HG02678 (cell line): Measurements from ENCODE around the gene ZNF775.
A peak's percentile ranks its signal among the peaks of the same experiment; 100 is the strongest.

Experiments used
- ATAC-seq: cut with Tn5 transposase; IDR thresholded peaks from one replicate; pipeline ENCODE4 v1.9.1; 2021; ENCODE audit warnings: mild to moderate bottlenecking, moderate library complexity; ENCODE audit not compliant: unreplicated experiment

Gene ZNF775

GRCh38 chr7:150368096-150368883 is 10.8 kb upstream of the ZNF775 start, which contains the start of gene REPIN1:
Gene REPIN1 (plus strand): TSS chr7:150368822. CDS start chr7:150369712, 890 bp downstream.
- peak; percentile 55 for ATAC-seq

DNA sequence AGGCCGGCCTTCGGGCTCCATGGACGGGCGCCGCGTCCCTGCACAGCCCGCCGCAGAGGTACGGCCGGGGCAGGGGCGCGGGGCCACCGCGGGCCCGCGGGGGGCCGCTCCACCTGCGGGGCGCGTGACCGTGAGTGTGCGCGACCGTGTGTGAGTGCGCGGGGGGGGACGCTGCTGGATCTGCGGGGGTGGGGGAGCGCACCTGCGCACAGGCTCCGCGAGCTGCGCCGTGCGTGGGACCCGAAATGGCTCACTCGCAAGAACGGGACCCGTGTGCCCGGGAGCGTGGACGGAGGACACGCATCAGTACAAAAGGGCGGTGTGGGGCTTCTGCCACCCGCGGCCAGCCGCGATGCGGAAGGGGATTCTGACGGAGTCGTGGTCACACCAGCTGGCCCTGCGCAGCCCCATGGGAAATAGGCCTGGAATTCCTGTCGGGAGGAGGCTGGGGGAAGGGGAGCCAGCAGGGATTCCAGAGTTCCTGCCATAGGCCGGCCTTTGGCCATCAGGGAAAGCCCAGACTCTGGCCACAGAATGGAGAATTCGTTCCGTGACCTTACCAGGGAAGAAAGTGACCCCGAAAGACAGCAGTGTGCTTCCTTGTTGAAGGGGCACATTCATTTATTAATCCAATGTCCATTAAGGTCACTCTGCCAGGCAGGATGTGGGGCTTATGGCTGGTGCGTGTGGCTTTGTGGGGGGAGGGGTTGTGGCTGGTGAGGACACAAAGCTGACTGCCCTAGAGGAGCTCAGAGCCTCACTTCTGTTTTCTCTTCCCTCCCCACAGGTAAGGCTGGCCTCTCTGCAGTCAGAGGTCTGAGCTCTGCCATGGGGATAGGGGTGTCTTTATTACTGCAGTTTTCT is 10.0 kb upstream of the ZNF775 start:
- peak; percentile 45 for ATAC-seq

- no peak for ATAC-seq
Measured at GRCh38 chr7:150369748-150370501, 9.2 kb upstream of the ZNF775 start.

DNA sequence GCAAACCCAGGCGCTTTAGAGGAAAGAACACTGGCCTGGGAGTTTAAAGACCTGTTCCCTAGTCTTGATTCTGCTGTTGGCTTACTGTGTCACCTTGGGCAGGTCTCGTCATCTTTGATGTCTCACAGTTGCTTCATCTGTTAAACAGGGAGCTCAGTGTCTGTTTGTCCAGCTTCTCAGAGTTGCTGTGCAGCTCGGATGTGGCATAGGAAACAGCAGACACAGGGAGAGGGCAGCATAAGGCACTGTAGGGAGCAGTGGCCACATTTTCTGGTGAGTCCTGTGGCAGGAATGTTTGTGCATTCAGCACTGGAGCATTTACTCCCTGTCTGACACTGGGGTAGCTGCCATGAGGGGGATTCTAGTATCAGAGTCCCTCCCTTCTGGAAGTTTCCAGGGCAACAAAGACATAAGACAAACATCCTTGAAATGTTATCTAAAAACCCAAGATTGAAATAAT is 8.5 kb upstream of the ZNF775 start:
- ATAC-seq = no peak

GRCh38 chr7:150371131-150371995 is 7.8 kb upstream of the ZNF775 start:
- no peak for ATAC-seq

DNA sequence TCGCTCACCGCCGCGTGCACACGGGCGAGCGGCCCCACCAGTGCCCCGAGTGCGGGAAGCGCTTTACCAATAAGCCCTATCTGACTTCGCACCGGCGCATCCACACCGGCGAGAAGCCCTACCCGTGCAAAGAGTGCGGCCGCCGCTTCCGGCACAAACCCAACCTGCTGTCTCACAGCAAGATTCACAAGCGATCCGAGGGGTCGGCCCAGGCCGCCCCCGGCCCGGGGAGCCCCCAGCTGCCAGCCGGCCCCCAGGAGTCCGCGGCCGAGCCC is 7.2 kb upstream of the ZNF775 start:
- ATAC-seq = no peak

- no peak for ATAC-seq
Measured at GRCh38 chr7:150372271-150373048, 6.7 kb upstream of the ZNF775 start.

GRCh38 chr7:150373049-150373801 is 5.9 kb upstream of the ZNF775 start:
- no peak for ATAC-seq

- no peak for ATAC-seq
Measured at GRCh38 chr7:150374026-150374425, 5.1 kb upstream of the ZNF775 start.

GRCh38 chr7:150374472-150374871 is 4.7 kb upstream of the ZNF775 start:
- ATAC-seq = no peak

- ATAC-seq = peak; percentile 27
Measured at GRCh38 chr7:150375662-150376521, 3.2 kb upstream of the ZNF775 start.

GRCh38 chr7:150376560-150376959 is 2.6 kb upstream of the ZNF775 start:
- no peak for ATAC-seq

DNA sequence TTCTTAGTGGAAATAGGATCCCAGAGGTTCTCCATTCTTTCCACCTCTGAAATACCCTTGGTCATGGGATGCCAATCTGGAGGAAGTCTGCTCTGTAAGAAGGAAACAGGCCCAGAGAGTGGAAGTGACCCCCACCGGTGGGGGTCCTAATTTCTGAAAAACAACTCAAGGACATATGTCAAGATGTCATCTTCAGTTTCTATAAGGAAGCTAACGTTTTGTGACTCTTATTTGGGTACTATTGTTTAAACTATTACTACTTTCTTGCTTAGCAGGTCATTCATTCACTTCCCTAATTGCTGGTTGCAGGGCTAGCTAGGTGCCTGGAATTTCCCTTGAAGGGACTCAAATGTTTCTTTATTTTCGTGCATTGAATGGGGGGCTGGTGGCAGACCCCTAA is 1.9 kb upstream of the ZNF775 start:
- ATAC-seq = no peak

GRCh38 chr7:150377635-150378034 is 1.5 kb upstream of the ZNF775 start:
- no peak for ATAC-seq

GRCh38 chr7:150378115-150378852 is 846 bp upstream of the ZNF775 start:
- peak; percentile 11 for ATAC-seq

- ATAC-seq = no peak
Measured at GRCh38 chr7:150379441-150380379, 580 bp downstream of the ZNF775 start.
